PC-9 (cell line): ENCODE results near the gene CAMKMT.

Source experiments
- EZH2 ChIP-seq: fragments of 200-600 bp; sonication (generic); IDR thresholded peaks from 2 replicates; pipeline ENCODE4 v1.8.0; 2017; ENCODE audit warnings: antibody characterized with exemption, low read depth
- TF ChIP-seq, protein P1 (sequence below): fragments of 200-600 bp; sonication (generic); conservative IDR thresholded peaks from 2 replicates; pipeline ENCODE4 v1.6.1; 2017; ENCODE audit warnings: mixed run types, antibody characterized with exemption, mild to moderate bottlenecking, moderate library complexity

DNA sequence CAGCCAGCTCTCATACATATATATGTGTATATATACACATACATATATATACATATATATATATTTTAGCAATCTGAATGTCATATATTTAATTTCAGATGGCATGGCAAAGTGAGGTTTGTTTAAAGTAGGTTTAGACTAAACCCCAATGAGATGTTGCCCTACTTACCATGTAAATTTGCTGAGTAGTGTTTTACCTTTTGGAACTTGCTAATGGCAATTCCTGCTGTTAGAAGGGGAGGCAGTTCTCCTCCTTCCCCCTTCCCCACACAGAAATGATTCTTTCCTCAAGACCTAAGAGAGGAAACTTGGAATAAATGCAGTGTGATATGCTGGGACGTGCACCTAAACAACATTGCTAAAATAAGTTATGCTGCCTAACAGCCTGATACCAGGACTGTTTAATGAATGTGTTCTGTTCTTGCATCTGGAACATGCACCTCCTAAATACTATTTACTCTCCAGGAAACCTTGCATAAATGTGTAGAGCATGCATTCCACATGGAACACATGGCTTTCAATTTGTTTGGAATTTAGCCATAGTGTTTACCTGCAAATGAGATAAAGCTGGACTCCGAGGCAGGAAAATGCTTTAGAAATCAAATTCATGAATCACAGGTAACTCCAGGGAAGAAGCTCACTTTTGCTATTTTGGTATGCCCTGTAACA lies 326.8 kb downstream of the CAMKMT start:
- TF ChIP-seq, protein P1, sequence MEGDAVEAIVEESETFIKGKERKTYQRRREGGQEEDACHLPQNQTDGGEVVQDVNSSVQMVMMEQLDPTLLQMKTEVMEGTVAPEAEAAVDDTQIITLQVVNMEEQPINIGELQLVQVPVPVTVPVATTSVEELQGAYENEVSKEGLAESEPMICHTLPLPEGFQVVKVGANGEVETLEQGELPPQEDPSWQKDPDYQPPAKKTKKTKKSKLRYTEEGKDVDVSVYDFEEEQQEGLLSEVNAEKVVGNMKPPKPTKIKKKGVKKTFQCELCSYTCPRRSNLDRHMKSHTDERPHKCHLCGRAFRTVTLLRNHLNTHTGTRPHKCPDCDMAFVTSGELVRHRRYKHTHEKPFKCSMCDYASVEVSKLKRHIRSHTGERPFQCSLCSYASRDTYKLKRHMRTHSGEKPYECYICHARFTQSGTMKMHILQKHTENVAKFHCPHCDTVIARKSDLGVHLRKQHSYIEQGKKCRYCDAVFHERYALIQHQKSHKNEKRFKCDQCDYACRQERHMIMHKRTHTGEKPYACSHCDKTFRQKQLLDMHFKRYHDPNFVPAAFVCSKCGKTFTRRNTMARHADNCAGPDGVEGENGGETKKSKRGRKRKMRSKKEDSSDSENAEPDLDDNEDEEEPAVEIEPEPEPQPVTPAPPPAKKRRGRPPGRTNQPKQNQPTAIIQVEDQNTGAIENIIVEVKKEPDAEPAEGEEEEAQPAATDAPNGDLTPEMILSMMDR, result no peak
- TF ChIP-seq EZH2, result no peak
